Mesenteric fat pad (tissue), 1 donor: ENCODE results near the gene RFNG. TPM values are rescaled to one million over a fixed set of nuclear protein-coding genes. Genes with fewer than 3 reads are reported as not detected.

Experiments used
- DNase-seq: peaks from one replicate; pipeline ENCODE4 v3.0.0-alpha.2; 2020; ENCODE audit warnings: low spot score
- long read RNA-seq: library from polyadenylated mRNA; unstranded; transcript quantifications from one replicate; pipeline ENCODE4 v2.0.0, GENCODE V29; 2020
- total RNA-seq: library from RNA; stranded (reverse); fragmentation: NEBNext Ultra II Directional; extraction: Animal tissue kit (Norgen Biotek cat#: 25700); gene quantifications from one replicate; pipeline ENCODE4 v1.2.1, GENCODE V29; 2021
- donor health status: DM: yes; HTN: yes; CAD: no.

The RFNG gene, protein sequence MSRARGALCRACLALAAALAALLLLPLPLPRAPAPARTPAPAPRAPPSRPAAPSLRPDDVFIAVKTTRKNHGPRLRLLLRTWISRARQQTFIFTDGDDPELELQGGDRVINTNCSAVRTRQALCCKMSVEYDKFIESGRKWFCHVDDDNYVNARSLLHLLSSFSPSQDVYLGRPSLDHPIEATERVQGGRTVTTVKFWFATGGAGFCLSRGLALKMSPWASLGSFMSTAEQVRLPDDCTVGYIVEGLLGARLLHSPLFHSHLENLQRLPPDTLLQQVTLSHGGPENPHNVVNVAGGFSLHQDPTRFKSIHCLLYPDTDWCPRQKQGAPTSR
- total RNA-seq: 46.1 TPM
- long read RNA-seq, transcript RFNG-202 (7 exons, 994 nt): major isoform, 5 of 19 reads
- long read RNA-seq, partial matches to known transcripts: 10 of 19 reads
- long read RNA-seq, other reads (novel, unspliced or antisense): 0 of 19 reads

DNA sequence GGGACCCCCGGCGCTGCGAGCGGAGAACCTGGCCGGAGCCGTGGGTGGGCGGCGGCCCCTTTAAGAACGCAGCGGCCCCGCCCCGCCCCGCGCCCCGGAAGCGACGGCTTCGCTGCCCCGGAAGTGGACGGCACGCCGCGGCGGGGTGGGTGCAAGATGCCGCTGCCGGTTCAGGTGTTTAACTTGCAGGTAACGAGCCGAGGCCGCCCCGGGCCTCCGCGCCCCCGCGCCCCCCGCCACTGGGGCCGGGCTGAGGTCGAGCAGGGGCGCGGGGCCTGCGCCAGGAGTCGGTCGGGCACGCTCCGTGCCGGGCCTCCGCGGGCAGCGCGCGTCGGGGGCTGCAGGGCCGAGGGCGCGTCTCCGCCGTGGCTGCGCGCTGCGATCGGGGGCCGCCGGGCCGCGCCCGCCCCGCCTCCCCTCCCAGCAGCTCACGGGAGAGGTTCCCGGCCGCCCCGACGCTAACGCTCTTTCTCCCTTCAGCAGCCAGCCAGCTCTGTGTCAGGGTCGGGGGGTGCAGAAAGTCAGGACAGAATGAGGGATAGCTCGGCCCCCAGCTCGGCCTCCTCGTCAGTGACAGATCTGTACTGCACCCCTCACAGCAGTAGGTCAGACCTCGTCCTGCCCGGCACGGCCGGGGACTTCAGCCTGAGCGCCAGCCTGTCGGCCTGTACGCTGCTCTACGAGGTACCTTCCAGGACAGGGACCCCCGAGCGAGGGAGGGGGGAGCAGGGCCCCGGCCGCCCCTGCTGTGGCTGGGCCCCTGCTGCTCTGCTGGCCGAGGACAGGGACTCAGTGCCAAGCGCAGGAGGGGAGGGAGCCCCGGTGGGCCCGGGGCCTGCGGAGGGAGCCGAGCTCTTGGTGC, at the start of gene RFNG, which contains the start of gene GPS1:
Gene RFNG (minus strand): TSS at position 36 of the 862 bp plus-strand sequence. CDS start 45 bp downstream, outside the sequence.
Gene GPS1 (plus strand): TSS at position 123 of the 862 bp plus-strand sequence. CDS start 34 bp downstream, at position 157.
- DNase-seq: no peak

DNA sequence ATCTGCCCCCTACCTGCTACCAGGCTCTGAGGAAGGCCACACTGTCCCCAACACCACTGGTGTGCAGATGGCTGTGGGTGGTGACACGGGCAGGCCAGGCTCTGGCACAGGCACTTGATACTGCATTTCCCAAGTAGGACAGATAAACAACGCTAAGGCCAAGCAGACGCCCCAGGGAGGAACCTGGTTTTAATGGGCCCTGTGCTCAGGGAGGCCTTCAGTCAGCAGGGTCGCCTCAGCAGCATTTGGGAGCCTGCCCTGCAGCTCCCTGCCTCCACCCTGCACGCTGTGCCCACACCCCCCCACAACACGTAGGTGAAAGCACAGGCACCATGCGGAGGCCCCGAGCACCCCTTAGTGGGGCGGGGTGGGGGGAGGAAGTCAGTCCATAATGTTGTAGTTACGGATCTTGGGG, 49.7 kb upstream of the RFNG start:
- DNase-seq: no peak

DNA sequence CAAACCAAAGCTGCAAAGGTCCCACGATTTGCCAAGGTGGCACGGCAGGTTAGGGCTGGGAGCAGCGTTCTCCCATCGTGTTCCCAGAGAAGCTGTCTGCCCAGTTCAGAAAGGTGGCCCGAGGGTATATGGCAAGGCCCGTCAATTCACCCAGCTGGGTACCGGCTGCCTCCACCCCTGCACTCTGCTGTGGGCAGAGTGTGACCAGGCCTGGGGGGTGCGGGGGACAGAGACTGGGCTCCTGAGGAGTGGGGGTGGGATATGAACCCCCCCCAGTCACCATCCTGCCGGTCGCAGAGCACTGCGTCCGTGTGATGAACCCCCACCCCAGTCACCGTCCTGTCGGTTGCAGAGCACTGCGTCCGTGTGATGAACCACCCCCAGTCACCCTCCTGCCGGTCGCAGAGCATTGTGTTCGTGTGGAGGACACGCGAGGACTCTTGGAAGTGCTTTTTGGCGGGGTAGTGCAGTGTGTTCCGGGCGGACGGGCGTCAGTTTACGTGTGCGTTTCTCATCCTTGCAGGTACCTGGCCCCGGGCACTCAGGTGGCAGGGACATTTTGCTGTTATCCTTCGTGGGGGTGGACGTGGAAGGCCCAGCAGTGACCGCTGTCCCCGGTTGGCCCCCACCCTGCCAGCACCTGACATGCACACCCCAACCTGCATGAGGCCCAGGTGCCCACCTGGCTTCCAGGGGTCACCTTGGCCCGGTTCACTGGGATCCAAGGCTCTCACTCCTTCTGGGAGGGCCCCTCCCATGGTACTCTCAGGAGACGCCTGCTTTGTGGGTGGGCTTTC, 49.1 kb upstream of the RFNG start:
- no peak for DNase-seq

DNA sequence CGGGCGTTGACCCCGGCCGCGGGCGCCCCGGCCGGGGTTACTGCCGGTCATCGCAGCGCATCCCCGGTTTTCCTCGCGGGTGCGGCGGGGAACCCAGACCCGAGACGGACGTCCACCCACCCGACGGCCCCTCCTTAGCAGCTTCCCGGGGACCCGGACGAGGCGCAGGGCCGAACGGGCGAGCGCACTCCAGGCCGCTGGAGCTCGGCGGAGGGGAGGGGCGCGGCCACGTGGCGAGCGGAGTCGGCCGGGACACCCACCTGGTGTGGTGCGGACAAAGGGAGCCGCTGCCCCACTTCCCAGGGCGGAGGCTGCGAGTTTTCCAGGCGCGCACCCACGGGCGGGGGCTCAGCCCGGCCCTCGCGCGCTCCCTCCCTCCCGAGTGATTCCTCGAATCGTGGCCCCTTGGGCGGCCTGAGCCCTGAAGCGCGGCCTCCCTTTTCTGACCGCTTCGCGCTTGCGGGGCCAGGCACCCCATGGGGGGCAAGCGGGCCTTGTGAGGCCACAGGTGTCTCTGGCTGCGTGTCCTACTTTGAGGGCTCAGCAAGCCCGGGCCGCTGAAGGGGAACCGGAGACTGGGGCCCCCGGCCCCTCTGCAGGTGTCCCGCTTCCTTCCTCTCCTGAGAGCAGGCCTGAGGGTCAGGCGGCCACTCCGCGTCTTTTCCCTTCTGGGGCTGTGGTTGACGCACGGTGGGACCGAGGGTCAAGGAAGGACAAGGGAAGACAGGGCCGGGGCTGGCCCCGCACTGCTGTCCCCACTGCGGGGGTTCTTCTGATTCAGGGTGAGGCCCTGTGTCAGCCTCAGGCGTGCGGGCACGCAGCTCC, 47.5 kb upstream of the RFNG start:
- DNase-seq: no peak

DNA sequence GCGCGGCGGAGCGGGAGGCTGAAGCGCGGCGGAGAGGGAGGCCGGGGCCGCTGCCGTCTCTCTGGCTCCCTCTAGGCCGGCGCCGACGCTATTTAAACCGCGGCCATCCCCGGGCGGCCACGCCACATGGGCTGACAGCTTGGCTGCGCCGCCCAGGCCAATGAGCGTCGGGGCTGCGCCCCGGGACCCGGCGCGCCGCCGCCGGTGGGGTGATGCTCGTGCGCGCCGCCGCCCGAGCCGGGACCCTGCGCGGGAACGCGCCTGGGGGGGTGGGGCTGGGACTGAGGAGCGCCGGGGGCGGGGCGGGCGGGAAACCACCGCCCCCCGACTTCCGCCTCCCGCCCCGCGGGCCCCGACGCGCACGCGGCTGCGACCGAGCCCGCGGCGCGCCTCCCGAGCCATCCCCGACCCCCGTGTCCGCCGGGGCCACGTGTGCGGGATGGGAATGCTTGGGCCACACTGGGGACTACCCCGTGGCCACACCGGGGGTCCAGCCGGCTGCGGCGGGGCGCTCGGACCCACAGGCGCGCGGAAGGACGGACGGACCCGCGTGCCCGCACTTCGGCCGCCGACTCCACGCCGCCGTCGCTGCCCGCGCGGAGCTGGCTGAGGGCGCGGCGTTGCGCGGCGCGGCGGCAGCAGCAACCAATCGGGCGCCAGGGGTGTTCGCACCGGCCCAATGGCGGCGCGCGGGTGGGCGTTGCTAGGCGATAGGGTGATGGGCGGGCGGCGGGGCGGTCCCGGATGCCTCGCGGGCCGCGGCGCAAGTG, 46.7 kb upstream of the RFNG start, which contains the start of gene FASN:
Gene FASN (minus strand): TSS at position 68 of the 770 bp plus-strand sequence. CDS start 1,791 bp downstream, outside the sequence.
- peak; percentile 98 for DNase-seq

DNA sequence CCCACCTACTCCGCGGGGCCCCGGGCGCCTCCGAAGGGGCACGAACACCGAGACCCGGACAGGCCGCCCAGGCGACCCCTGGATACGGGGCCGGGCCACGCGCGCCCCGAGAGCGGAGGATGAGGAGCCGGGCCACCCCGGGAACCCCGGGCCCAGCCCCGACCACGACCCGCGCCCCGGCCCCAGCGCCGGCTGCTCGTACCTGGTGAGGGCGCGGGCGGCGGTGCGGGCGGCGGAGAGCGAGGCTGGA, 46.2 kb upstream of the RFNG start:
- DNase-seq: no peak

DNA sequence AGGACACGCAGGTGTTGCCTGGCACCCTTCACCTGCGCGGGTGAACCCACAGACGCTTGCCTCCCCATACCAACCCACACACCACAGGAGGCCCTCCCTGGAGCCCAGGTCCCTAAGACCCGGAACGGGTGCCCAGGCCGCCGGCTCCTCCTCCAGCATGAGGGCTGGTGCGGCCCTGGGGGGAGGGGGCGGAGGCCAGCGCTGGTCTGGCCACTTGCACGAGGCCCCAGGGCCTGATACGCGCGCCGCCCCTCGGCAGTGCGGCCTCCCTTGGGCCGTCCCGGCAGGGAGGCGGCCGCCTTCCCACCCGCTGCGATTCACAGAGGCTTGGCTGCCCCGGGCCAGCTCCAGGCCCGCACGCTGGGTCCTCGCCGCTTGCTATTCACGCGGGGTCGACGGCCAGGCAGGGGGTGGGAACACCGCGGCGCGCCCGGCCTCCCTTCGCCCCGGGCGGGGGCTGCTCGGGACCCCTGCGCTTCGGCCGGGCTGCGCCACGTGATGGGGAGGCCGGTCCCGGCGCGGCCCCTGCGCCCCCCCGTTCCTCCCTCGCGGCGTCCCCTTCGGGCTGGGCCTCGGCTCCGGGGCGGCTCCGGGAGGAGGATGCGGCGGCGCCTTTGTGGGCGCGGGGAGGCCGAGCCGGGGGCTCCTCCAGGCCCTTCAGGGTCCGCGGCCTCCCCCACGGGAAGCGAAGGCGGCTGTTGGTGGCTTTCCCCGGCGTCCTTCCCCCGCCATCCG, 45.7 kb upstream of the RFNG start:
- DNase-seq: no peak

DNA sequence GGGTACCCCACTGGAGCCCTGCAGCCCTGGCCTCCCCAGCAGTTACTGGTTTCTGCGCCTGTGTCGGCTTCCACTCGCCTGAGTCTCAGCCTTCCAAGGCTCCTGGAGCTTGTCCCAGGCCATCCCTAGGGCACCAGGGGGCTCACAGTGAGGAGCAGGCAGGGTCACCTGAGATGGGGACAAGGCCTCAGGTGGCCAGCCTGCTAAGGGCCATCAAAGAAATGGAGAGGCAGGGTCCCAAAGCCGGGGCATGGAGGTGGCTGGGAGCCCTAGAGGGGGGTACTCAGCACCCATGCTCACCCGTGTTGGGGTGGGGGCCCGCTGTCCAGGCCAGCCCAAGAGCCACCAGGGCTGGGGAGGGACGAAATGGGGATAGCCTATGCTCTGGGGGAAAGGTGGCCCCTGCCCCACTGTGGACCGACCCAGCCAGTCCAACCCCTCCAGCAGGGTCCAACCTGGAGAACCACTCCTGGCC, 45.1 kb upstream of the RFNG start:
- DNase-seq: no peak

DNA sequence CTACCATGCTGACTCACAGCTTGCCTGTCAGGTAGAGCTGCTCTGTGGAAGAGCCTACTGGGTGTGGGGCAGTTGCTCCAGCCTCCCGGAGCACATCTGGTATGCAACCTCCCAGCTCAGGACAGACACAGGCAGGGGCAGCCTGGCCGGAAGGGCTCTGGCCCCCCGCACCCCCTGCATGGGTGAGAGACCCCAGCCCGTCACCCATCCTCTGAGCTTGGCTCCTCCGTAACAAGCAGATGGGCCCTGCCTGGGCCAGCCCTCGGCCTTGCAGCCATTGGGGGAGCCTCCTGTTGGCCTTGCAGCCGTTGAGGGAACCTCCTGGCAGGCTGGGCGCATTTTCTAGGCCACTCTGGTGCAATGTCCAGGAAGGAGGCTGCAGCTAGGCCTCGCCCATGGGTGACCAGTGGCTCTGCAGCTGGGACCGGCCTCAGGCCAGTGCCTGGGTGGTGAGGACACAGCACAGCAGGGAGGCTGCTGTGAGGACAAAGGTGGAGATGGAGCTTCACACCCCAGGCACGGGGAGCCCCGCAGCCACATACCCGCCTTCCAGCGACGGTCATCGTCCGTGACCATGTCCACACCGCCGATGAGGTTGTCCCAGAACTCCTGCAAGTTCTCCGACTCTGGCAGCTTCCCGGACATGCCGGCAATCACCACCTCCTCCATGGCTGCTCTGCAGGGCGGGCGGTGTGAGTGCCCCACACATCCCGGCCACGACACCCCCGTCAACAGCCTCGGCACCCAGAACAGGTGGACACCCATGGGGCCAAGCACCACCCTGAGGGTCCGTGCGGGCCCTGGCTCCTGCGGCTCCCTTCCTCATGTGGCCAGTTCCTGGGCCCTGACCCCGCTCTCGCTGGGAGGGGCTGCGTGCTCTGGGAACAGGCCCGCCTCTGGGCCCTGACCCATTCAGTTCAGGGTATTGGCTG, 44.4 kb upstream of the RFNG start:
- no peak for DNase-seq

DNA sequence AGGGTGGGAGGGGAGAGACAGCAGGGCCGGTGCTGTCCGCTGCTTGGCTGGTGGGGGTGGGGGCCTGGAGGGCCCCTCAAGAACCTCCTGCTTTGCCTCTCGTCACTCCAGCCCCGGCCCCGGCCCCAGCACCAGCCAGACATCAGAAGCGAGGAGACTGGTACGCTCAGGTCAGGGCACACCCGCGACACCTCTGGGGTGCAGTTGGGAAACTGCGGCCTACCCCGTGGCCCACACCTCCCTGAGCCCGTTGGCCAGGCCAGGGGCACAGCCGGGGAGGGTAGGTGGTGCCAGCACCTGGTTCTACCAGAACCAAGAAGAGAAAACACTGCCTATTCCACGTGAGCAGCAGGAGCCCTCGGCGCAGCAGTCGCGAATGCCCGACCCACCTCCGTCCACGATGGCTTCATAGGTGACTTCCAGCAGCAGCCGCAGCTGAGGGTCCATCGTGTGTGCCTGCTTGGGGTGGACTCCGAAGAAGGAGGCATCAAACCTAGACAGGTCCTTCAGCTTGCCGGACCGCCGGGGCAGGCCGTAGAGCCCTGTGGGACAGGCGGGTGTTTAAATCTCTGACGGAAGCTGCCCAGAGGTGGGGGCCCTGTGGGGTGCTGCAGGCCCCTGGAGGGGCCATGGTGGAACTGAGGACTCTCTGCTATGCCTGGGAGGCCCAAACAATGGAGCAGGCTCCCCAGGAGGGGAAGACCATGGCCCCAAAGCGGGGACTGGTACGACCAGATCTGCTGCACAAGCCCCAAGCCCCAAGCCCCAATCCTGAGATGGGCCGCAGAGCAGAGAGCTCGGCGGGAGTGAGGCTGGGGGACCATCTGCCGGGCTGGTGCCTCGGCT, 43.5 kb upstream of the RFNG start:
- no peak for DNase-seq

DNA sequence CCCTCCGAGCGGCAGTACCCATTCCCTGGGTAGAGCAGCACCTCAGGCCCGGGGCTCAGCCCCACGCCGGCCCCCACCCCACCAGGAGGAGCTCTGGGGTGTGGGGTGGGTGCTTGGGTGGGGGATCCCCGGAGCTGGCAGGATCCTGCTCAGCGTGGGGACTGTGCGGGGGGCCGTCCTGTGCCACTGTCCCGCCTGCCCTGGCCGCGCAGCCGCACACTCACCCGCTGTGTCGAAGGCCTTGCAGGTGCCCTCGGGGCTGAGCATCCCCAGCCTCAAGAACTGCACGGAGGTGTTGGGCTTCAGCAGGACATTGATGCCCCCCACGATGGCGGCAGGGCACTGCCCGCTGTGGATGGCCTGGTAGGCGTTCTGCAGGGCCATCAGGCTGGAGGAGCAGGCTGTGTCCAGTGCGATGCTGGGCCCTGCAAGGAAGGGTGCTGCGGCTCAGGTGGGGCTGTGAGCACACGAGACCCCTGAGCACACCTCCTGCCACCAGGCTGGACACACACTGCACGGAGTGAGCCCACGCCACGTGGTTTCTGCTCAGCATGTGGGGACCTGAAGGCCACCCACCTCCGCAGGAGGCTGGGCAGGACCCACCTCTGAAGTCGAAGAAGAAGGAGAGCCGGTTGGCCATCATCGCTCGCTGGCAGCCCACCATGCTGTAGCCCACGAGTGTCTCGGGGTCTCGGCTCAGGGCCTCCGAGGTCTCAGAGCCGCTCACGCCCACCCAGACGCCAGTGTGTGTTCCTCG, 41.6 kb upstream of the RFNG start:
- DNase-seq: no peak

DNA sequence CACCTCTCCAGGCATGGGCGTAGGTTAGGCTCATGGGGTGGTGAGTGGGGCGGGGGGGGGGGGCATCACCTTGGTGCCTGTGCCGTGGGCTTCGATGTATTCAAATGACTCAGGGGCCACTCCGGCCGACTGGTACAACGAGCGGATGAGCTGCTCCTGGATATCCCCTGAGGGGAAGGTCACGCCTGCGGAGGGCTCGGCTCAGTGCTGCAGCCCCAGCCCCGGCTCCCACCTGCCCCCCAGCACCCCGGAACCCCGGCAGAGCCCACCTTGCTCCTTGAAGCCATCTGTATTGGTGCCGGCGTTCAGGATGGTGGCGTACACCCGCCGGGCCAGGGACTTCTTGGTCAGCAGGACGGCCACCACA, 41.0 kb upstream of the RFNG start:
- no peak for DNase-seq

DNA sequence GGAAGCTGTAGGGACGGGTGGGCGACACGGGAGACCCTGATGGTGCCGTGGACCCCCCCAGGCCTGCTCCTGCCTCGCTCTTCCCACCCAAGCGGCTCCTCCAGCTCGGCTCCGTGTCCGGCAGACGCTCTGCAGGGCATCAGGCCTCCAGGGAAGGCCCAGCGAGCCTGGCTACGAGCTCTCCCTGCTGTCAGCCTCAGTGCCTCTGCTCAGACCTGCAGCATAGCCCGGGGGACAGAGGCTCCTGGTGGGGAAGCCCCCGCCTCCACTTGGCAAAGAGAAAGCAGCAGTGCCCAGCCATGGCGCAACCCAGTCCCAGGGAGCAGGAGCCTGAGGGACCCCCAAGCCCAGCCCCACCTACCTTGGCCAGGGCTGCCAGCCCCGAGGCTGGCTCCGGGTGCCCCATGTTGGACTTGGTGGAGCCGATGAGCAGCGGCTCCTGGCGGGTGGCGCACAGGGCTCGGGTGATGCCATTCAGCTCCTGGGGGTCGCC, 40.5 kb upstream of the RFNG start:
- DNase-seq: no peak

DNA sequence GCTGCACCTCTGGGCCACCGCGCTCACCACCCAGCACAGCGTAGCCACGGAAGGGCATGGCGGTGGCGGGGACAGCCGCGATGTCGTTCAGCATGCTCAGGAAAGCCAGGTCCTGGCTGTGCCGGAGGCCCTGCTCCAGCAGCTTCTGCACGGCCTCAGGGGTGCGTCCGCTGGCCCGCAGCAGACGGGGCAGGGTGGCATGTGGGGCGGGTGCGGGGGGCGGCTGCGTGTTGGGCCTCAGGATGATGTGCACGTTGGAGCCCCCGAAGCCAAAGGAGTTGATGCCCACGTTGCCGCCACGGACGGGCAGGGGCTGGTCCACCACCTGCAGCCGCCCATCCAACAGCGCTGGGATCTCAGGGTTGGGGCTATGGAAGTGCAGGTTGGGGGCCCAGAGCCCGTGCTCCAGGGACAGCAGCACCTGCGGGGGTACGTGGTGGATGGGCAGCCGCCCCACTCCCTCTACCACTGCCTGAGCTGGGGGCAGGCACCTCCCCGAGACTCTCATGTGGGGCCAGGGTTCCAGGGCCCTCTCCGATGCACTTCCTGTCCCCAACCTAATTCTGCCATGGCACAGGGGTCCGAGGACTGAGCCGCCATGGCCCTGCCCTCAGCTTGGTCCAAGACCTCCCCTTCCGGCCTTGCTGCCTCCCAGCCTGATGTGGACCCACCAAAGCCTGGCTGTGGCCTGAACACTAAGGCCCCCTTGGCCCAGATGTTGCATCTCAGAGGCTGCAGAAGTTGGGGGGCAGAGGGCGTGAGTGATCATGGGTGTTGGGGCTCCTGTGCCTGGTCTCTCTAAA, 39.9 kb upstream of the RFNG start:
- no peak for DNase-seq
